Esophagus squamous epithelium (tissue), 4 donors: Measurements from ENCODE around the gene DNAH10.

Experiments
- CTCF ChIP-seq, 6 experiments: fragments of 450-650 bp in 4 of 6; fragments of 200-600 bp in 2 of 6; sonication (generic) in 2 of 6; IDR thresholded peaks; one replicate each; pipeline ENCODE4 v1.5.1; 2016 to 2019; ENCODE audit warnings: antibody characterized with exemption in 6 of 6, mild to moderate bottlenecking in 4 of 6, moderate library complexity in 4 of 6
- POLR2A ChIP-seq, 4 donors: fragments of 450-650 bp; IDR thresholded peaks; one replicate each; pipeline ENCODE4 v1.6.1; 2017; ENCODE audit warnings: antibody characterized with exemption in 4 of 4, mild to moderate bottlenecking in 4 of 4, moderate library complexity in 3 of 4

- TF ChIP-seq CTCF (IDR thresholded peaks at IDR 0.05) (no peak), POLR2A (IDR thresholded peaks at IDR 0.05) (no peak)
Observed at GRCh38 chr12:123898673-123899072, 136.6 kb downstream of the DNAH10 start.
